Measurements from ENCODE around the gene TBCK.

TBCK gene

DNA sequence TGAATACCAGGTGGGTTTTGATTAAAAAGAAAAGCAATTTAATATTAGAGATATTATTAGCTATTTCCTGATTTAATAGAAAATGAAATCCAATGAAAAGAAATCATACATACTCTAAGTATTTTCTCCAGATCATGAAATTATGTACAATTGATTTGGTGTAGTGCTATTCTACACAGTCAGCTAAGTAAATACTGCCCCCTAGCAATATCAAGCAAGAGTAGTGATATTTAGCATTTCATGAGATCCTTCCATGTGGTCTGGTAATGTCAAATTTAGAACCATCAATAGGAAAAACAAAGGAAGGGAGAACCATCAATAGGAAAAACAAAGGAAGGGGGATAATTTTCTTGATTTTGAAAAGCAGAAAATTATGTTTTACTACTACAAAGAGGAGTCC is 114.6 kb downstream of the TBCK start:
- H3K9me3 ChIP-seq (replicated peaks in 1 of 2; ENCODE audit: control insufficient read depth in 2 of 2, insufficient read depth in 1 of 2, low read depth in 1 of 2, low read length in 2 of 2), result no peaks in the 10 kb centered on the region
- H4K91ac ChIP-seq (ENCODE audit: low read depth, low read length, poor library complexity), result no peak overlapping the region
- no peak overlapping the region for H2BK15ac ChIP-seq (ENCODE audit: low read length)
- H2AK5ac ChIP-seq (ENCODE audit: low read depth, low read length), result no peak overlapping the region
- no peak overlapping the region for H2BK5ac ChIP-seq (ENCODE audit: low read length)
- no peaks in the 10 kb centered on the region for H3K27me3 ChIP-seq (ENCODE audit: control insufficient read depth in 3 of 3, insufficient read depth in 3 of 3, low read depth in 1 of 3, low read length in 3 of 3)
- no peaks in the 10 kb centered on the region for H3K4me1 ChIP-seq (ENCODE audit: control insufficient read depth in 2 of 2, insufficient read depth in 1 of 2, low read depth in 1 of 2, low read length in 2 of 2)
- no peak overlapping the region for H4K8ac ChIP-seq (ENCODE audit: low read depth, low read length)
- no peak overlapping the region for H3K4ac ChIP-seq (ENCODE audit: low read length)
- H3K23ac ChIP-seq (ENCODE audit: low read depth, low read length, poor library complexity), result no peak overlapping the region
- no peak overlapping the region for H3K4me3 ChIP-seq (ENCODE audit: low read length in 2 of 2)
- H3K4me2 ChIP-seq (ENCODE audit: insufficient read depth, low read length, poor library complexity, severe bottlenecking), result no peak overlapping the region
- no peaks in the 10 kb centered on the region for H3K79me1 ChIP-seq (ENCODE audit: low read depth, low read length)
- no peaks in the 10 kb centered on the region for H3K36me3 ChIP-seq (replicated peaks in 1 of 2; ENCODE audit: control insufficient read depth in 2 of 2, insufficient read depth in 2 of 2, low read length in 2 of 2)
- H3K14ac ChIP-seq (ENCODE audit: low read length), result no peak overlapping the region
- H2BK12ac ChIP-seq (ENCODE audit: low read length), result no peak overlapping the region
- no peak overlapping the region for H3K27ac ChIP-seq (replicated peaks; ENCODE audit: low read length)
- H3K18ac ChIP-seq (ENCODE audit: low read length), result no peak overlapping the region
- DNase-seq (ENCODE audit: low spot score), result no peak
- no peak overlapping the region for H2BK120ac ChIP-seq (ENCODE audit: low read depth, low read length)
- H2AFZ ChIP-seq (ENCODE audit: low read length), result no peak overlapping the region
- no peak overlapping the region for H3K9ac ChIP-seq (ENCODE audit: low read depth, low read length, poor library complexity)

GRCh38 chr4:106195435-106195950 is 120.5 kb downstream of the TBCK start:
- no peak overlapping the region for H3K23ac ChIP-seq (ENCODE audit: low read depth, low read length, poor library complexity)
- H2BK5ac ChIP-seq (ENCODE audit: low read length), result no peak overlapping the region
- H3K9ac ChIP-seq (ENCODE audit: low read depth, low read length, poor library complexity), result no peak overlapping the region
- no peak overlapping the region for H4K8ac ChIP-seq (ENCODE audit: low read depth, low read length)
- H3K36me3 ChIP-seq (replicated peaks in 1 of 2; ENCODE audit: control insufficient read depth in 2 of 2, insufficient read depth in 2 of 2, low read length in 2 of 2), result peaks cover 0 to 33% of the 10 kb centered on the region in 2 donors
- no peak overlapping the region for H2BK120ac ChIP-seq (ENCODE audit: low read depth, low read length)
- no peak overlapping the region for H2AK5ac ChIP-seq (ENCODE audit: low read depth, low read length)
- WGBS, 2 donors (ENCODE audit: extremely low coverage in 2 of 2, insufficient read length in 2 of 2, insufficient replicate concordance in 1 of 2), result no CpG with 5 or more reads among the region's 1 CpG
- H3K79me1 ChIP-seq (ENCODE audit: low read depth, low read length), result no peaks in the 10 kb centered on the region
- H2AFZ ChIP-seq (ENCODE audit: low read length), result no peak overlapping the region
- H3K4me2 ChIP-seq (ENCODE audit: insufficient read depth, low read length, poor library complexity, severe bottlenecking), result no peak overlapping the region
- H3K27ac ChIP-seq (replicated peaks; ENCODE audit: low read length), result no peak overlapping the region
- DNase-seq (ENCODE audit: low spot score), result no peak
- H3K9me3 ChIP-seq (replicated peaks in 1 of 2; ENCODE audit: control insufficient read depth in 2 of 2, insufficient read depth in 1 of 2, low read depth in 1 of 2, low read length in 2 of 2), result no peaks in the 10 kb centered on the region
- no peak overlapping the region for H3K18ac ChIP-seq (ENCODE audit: low read length)
- no peak overlapping the region for H4K91ac ChIP-seq (ENCODE audit: low read depth, low read length, poor library complexity)
- no peak overlapping the region for H3K4me3 ChIP-seq (ENCODE audit: low read length in 2 of 2)
- no peak overlapping the region for H2BK15ac ChIP-seq (ENCODE audit: low read length)
- no peak overlapping the region for H3K14ac ChIP-seq (ENCODE audit: low read length)
- H2BK12ac ChIP-seq (ENCODE audit: low read length), result no peak overlapping the region
- H3K4me1 ChIP-seq (ENCODE audit: control insufficient read depth in 2 of 2, insufficient read depth in 1 of 2, low read depth in 1 of 2, low read length in 2 of 2), result no peaks in the 10 kb centered on the region
- H3K27me3 ChIP-seq (ENCODE audit: control insufficient read depth in 3 of 3, insufficient read depth in 3 of 3, low read depth in 1 of 3, low read length in 3 of 3), result no peaks in the 10 kb centered on the region
- H3K4ac ChIP-seq (ENCODE audit: low read length), result no peak overlapping the region

- Histone ChIP-seq H3K9me3 (replicated peaks in 1 of 2; ENCODE audit: control insufficient read depth in 2 of 2, insufficient read depth in 1 of 2, low read depth in 1 of 2, low read length in 2 of 2) (no peaks in the 10 kb centered on the region), H3K27me3 (ENCODE audit: control insufficient read depth in 3 of 3, insufficient read depth in 3 of 3, low read depth in 1 of 3, low read length in 3 of 3) (no peaks in the 10 kb centered on the region), H3K9ac (ENCODE audit: low read depth, low read length, poor library complexity) (no peak overlapping the region), H3K14ac (ENCODE audit: low read length) (no peak overlapping the region), H3K4me2 (ENCODE audit: insufficient read depth, low read length, poor library complexity, severe bottlenecking) (no peak overlapping the region), H3K4ac (ENCODE audit: low read length) (no peak overlapping the region), H2BK5ac (ENCODE audit: low read length) (no peak overlapping the region), H2BK120ac (ENCODE audit: low read depth, low read length) (no peak overlapping the region), H3K4me1 (ENCODE audit: control insufficient read depth in 2 of 2, insufficient read depth in 1 of 2, low read depth in 1 of 2, low read length in 2 of 2) (no peaks in the 10 kb centered on the region), H3K36me3 (replicated peaks in 1 of 2; ENCODE audit: control insufficient read depth in 2 of 2, insufficient read depth in 2 of 2, low read length in 2 of 2) (peaks cover 0 to 33% of the 10 kb centered on the region in 2 donors), H3K23ac (ENCODE audit: low read depth, low read length, poor library complexity) (no peak overlapping the region), H3K4me3 (ENCODE audit: low read length in 2 of 2) (no peak overlapping the region), H2AFZ (ENCODE audit: low read length) (no peak overlapping the region), H3K27ac (replicated peaks; ENCODE audit: low read length) (no peak overlapping the region), H2BK15ac (ENCODE audit: low read length) (no peak overlapping the region), H4K8ac (ENCODE audit: low read depth, low read length) (no peak overlapping the region), H4K91ac (ENCODE audit: low read depth, low read length, poor library complexity) (no peak overlapping the region), H3K18ac (ENCODE audit: low read length) (no peak overlapping the region), H2AK5ac (ENCODE audit: low read depth, low read length) (no peak overlapping the region), H2BK12ac (ENCODE audit: low read length) (no peak overlapping the region), H3K79me1 (ENCODE audit: low read depth, low read length) (no peaks in the 10 kb centered on the region)
- DNase-seq (ENCODE audit: low spot score), result no peak
- WGBS, 2 donors (ENCODE audit: extremely low coverage in 2 of 2, insufficient read length in 2 of 2, insufficient replicate concordance in 1 of 2), result no CpG with 5 or more reads among the region's 1 CpG
Observed at GRCh38 chr4:106194801-106195200, 121.2 kb downstream of the TBCK start.

DNA sequence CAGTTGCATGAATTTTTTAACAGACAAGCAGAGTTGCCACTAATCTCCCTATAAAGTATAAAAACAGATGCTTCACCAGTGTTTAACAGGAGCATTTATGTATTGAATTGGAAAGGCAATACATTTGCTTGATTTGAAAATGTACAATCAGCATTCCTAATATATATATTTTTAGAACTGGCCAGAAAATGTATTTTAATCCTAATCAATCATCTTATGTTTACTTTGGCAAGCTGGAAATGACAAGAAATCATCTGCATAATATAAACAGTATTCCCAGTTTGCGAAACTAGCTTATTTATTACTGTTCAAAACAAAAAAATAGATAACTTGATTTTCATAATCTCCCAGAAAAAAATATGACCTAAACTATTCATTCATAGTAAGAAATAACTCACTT is 123.9 kb downstream of the TBCK start:
- no peak overlapping the region for H3K4me2 ChIP-seq (ENCODE audit: insufficient read depth, low read length, poor library complexity, severe bottlenecking)
- no peak overlapping the region for H3K9ac ChIP-seq (ENCODE audit: low read depth, low read length, poor library complexity)
- H3K14ac ChIP-seq (ENCODE audit: low read length), result no peak overlapping the region
- H3K27me3 ChIP-seq (ENCODE audit: control insufficient read depth in 3 of 3, insufficient read depth in 3 of 3, low read depth in 1 of 3, low read length in 3 of 3), result no peaks in the 10 kb centered on the region
- H3K9me3 ChIP-seq (replicated peaks in 1 of 2; ENCODE audit: control insufficient read depth in 2 of 2, insufficient read depth in 1 of 2, low read depth in 1 of 2, low read length in 2 of 2), result no peaks in the 10 kb centered on the region
- no peak overlapping the region for H3K23ac ChIP-seq (ENCODE audit: low read depth, low read length, poor library complexity)
- no peaks in the 10 kb centered on the region for H3K79me1 ChIP-seq (ENCODE audit: low read depth, low read length)
- no CpG with 5 or more reads among the region's 1 CpG for WGBS, 2 donors (ENCODE audit: extremely low coverage in 2 of 2, insufficient read length in 2 of 2, insufficient replicate concordance in 1 of 2)
- no peak overlapping the region for H4K8ac ChIP-seq (ENCODE audit: low read depth, low read length)
- no peak overlapping the region for H2BK12ac ChIP-seq (ENCODE audit: low read length)
- H2AFZ ChIP-seq (ENCODE audit: low read length), result no peak overlapping the region
- no peak overlapping the region for H4K91ac ChIP-seq (ENCODE audit: low read depth, low read length, poor library complexity)
- no peaks in the 10 kb centered on the region for H3K4me1 ChIP-seq (ENCODE audit: control insufficient read depth in 2 of 2, insufficient read depth in 1 of 2, low read depth in 1 of 2, low read length in 2 of 2)
- no peak overlapping the region for H2BK5ac ChIP-seq (ENCODE audit: low read length)
- H3K4ac ChIP-seq (ENCODE audit: low read length), result no peak overlapping the region
- no peak overlapping the region for H2BK15ac ChIP-seq (ENCODE audit: low read length)
- no peak overlapping the region for H3K18ac ChIP-seq (ENCODE audit: low read length)
- no peak for DNase-seq (ENCODE audit: low spot score)
- H3K4me3 ChIP-seq (ENCODE audit: low read length in 2 of 2), result no peak overlapping the region
- H3K36me3 ChIP-seq (replicated peaks in 1 of 2; ENCODE audit: control insufficient read depth in 2 of 2, insufficient read depth in 2 of 2, low read length in 2 of 2), result peaks cover 0 to 43% of the 10 kb centered on the region in 2 donors
- H2BK120ac ChIP-seq (ENCODE audit: low read depth, low read length), result no peak overlapping the region
- H2AK5ac ChIP-seq (ENCODE audit: low read depth, low read length), result no peak overlapping the region
- no peak overlapping the region for H3K27ac ChIP-seq (replicated peaks; ENCODE audit: low read length)

All from neuronal stem cell (in vitro differentiated cells).